Fibroblast of villous mesenchyme (primary cell): ENCODE data around the gene REPIN1. TPM values are rescaled to one million over a fixed set of nuclear protein-coding genes. Genes with fewer than 3 reads are reported as not detected.

ENCODE experiments used
- DNase-seq: peaks from one replicate; pipeline ENCODE4 v3.0.0-alpha.2; 2010; ENCODE audit warnings: low read depth
- H3K4me3 ChIP-seq: 2 replicates; pipeline ENCODE4 v1.5.1; 2011; ENCODE audit warnings: low read depth, mild to moderate bottlenecking, low read length
- CTCF ChIP-seq: IDR thresholded peaks from 2 replicates; pipeline ENCODE4 v1.5.1; 2012; ENCODE audit warnings: low read depth, mild to moderate bottlenecking, low read length; ENCODE audit not compliant: insufficient read depth
- total RNA-seq: library from RNA; depleted of rRNA; stranded (reverse); fragments of >200 nt; gene quantifications from 2 replicates; pipeline ENCODE4 v1.2.3, GENCODE V29; 2012

REPIN1 gene
- total RNA-seq, 1 donor = 98.4 TPM

GRCh38 chr7:150370612-150371071 is 2.0 kb downstream of the REPIN1 start:
- TF ChIP-seq CTCF = no peak
- H3K4me3 ChIP-seq = peak overlapping the region; percentile 86
- no peak for DNase-seq

GRCh38 chr7:150371131-150371995 is 2.7 kb downstream of the REPIN1 start:
- no peak for TF ChIP-seq CTCF
- no peak for DNase-seq
- H3K4me3 ChIP-seq = no peak overlapping the region

GRCh38 chr7:150371996-150372270 is 3.3 kb downstream of the REPIN1 start:
- no peak for DNase-seq
- H3K4me3 ChIP-seq = no peak overlapping the region
- no peak for TF ChIP-seq CTCF

- H3K4me3 ChIP-seq = no peak overlapping the region
- TF ChIP-seq CTCF = no peak
- no peak for DNase-seq
Measured at GRCh38 chr7:150372271-150373048, 3.8 kb downstream of the REPIN1 start.

GRCh38 chr7:150373049-150373801 is 4.6 kb downstream of the REPIN1 start:
- DNase-seq = no peak
- no peak for TF ChIP-seq CTCF
- H3K4me3 ChIP-seq = no peak overlapping the region

DNA sequence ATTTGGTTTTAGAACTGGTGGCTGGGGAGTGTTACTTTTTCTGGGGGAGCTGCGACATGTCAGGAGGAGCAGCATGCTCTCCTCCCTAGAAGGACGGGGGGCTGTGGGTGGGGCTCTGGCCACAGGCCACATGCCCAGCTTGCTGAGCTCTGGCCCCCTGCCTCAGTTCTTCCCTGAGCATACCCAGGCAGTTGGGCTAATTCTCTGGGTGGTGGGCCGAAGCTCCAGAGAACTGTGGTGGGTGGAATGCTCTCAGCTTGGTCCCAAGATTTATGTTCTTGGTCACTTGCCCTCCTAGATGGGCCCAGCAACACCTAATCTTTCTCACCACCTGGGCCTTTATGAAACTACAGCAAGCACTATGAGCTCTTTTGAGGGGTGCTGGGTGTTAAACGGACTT is 5.4 kb downstream of the REPIN1 start:
- no peak for TF ChIP-seq CTCF
- DNase-seq = no peak
- H3K4me3 ChIP-seq = no peak overlapping the region
